ENCODE data around the gene UBL4A.

GRCh38 chrX:154460326-154460725 is 26.1 kb downstream of the UBL4A start:
- TF ChIP-seq POLR2AphosphoS5 (IDR thresholded peaks at IDR 0.05; ENCODE audit: low read depth) (no peak), SPI1 (IDR thresholded peaks at IDR 0.05; ENCODE audit: borderline replicate concordance, low read depth) (no peak), GABPA (IDR thresholded peaks at IDR 0.05; ENCODE audit: low read depth) (no peak), CTCF (IDR thresholded peaks at IDR 0.05; ENCODE audit: insufficient read depth, low read length) (no peak)
